ENCODE measurements around the gene ITGAL. TPM values are rescaled to one million over a fixed set of nuclear protein-coding genes. Genes with fewer than 3 reads are reported as not detected.

Gene ITGAL
- total RNA-seq, 1 experiment from 2014 or later: 0.57 TPM

DNA sequence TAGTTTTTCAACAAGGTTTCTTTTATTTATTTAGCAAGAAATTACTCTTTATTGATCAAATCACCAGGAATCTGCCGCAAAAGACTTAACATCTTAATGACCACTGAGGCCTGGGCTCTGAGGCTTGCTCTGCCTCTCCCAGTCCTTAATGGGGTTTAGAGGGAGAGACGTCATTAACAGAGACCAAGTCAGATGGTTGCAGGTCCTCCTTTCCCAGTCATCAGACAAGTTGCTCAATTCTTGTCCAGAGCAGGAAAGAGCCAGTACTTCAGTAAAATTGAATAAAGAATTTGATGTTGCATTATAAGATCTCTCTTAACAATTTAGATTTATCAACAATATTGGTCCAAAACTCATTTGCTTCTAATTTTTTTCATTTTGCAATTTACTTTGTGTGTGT, 28.9 kb upstream of the ITGAL start:
- CTCF ChIA-PET: interaction anchor here (0.7 kb wide), 1 partner anchor 14 kb away, joined by 4 read pairs; the partner anchor contains the start of gene DCTPP1
- H3K27me3 Mint-ChIP-seq (ENCODE audit: insufficient read depth, unreplicated experiment): no peaks in the 10 kb centered on the region
- Histone ChIP-seq H3K36me3 (ENCODE audit: control insufficient read depth, insufficient read depth, low read length) (peaks cover 8% of the 10 kb centered on the region; the same call in 1 of the 2 replicates), H3K9me3 (no peaks in the 10 kb centered on the region), H3K4me3 (ENCODE audit: low read depth, low read length) (no peak overlapping the region), H3K4me1 (peaks cover 29% of the 10 kb centered on the region), H3K27me3 (replicated peaks; ENCODE audit: control insufficient read depth, insufficient read depth, low read length) (no peaks in the 10 kb centered on the region)
- H3K4me1 Mint-ChIP-seq (ENCODE audit: low read depth, unreplicated experiment): peaks cover 13% of the 10 kb centered on the region
- intact Hi-C loops (cut with micrococcal nuclease; ENCODE audit: unreplicated experiment): no loop called here
- POLR2A ChIA-PET: no interaction called here
- BruUV-seq (replicated peaks): no TSS peak
- peaks cover 41% of the 10 kb centered on the region for H3K36me3 Mint-ChIP-seq (ENCODE audit: insufficient read depth, unreplicated experiment)
- peak overlapping the region; percentile 87 for H3K4me3 Mint-ChIP-seq (ENCODE audit: unreplicated experiment)
- H3K27ac Mint-ChIP-seq (ENCODE audit: unreplicated experiment): no peak overlapping the region
- TF ChIP-seq CTCF (IDR thresholded peaks at IDR 0.05; ENCODE audit: insufficient read depth in 1 of 2, low read depth in 1 of 2, low read length in 1 of 2, severe bottlenecking in 1 of 2, unreplicated experiment in 1 of 2): no peak
- no peaks in the 10 kb centered on the region for H3K9me3 Mint-ChIP-seq (ENCODE audit: unreplicated experiment)
- no peak for DNase-seq

- intact Hi-C loops (cut with micrococcal nuclease; ENCODE audit: unreplicated experiment): no loop called here
- peak overlapping the region; percentile 87 for H3K4me3 Mint-ChIP-seq (ENCODE audit: unreplicated experiment)
- no peaks in the 10 kb centered on the region for H3K9me3 ChIP-seq
- no peaks in the 10 kb centered on the region for H3K27me3 Mint-ChIP-seq (ENCODE audit: insufficient read depth, unreplicated experiment)
- H3K36me3 ChIP-seq (ENCODE audit: control insufficient read depth, insufficient read depth, low read length): peaks cover 8% of the 10 kb centered on the region; the same call in 1 of the 2 replicates
- POLR2A ChIA-PET: interaction anchor here (0.5 to 1.8 kb wide), 2 partner anchors 27 to 85 kb away, joined by 4 to 5 read pairs; no protein-coding TSS in a partner anchor
- peak overlapping the region; percentile 39 for H3K27ac Mint-ChIP-seq (ENCODE audit: unreplicated experiment)
- CTCF ChIA-PET: interaction anchor here (2.7 kb wide), 1 partner anchor 15 kb away, joined by 17 read pairs; the partner anchor contains the start of gene DCTPP1
- H3K9me3 Mint-ChIP-seq (ENCODE audit: unreplicated experiment): no peaks in the 10 kb centered on the region
- no peak for TF ChIP-seq CTCF (IDR thresholded peaks at IDR 0.05; ENCODE audit: insufficient read depth in 1 of 2, low read depth in 1 of 2, low read length in 1 of 2, severe bottlenecking in 1 of 2, unreplicated experiment in 1 of 2)
- peaks cover 13% of the 10 kb centered on the region for H3K4me1 Mint-ChIP-seq (ENCODE audit: low read depth, unreplicated experiment)
- no peaks in the 10 kb centered on the region for H3K27me3 ChIP-seq (replicated peaks; ENCODE audit: control insufficient read depth, insufficient read depth, low read length)
- H3K4me3 ChIP-seq (ENCODE audit: low read depth, low read length): peak overlapping the region; percentile 80
- DNase-seq: no peak
- peaks cover 41% of the 10 kb centered on the region for H3K36me3 Mint-ChIP-seq (ENCODE audit: insufficient read depth, unreplicated experiment)
- peaks cover 29% of the 10 kb centered on the region for H3K4me1 ChIP-seq
- BruUV-seq (replicated peaks): TSS peak; percentile 73
Observed at GRCh38 chr16:30444231-30445148, 28.1 kb upstream of the ITGAL start.

DNA sequence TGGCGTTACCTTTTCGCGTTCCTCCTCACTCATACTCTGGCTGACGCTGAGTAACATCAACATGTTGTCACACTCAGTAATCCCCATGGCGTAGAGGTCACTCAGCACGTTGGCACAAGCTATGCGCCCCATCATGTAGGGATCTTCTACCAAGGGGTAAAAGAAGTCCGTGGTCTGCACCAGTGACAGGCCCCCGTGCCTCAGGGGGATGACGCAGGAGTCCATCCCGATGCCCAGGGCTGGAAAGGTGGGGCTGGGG, 27.5 kb upstream of the ITGAL start:
- H3K27me3 ChIP-seq (replicated peaks; ENCODE audit: control insufficient read depth, insufficient read depth, low read length): no peaks in the 10 kb centered on the region
- peaks cover 41% of the 10 kb centered on the region for H3K36me3 Mint-ChIP-seq (ENCODE audit: insufficient read depth, unreplicated experiment)

More for the DNA sequence above, 27.5 kb upstream of the ITGAL start:
- Histone ChIP-seq H3K4me3 (ENCODE audit: low read depth, low read length) (peak overlapping the region; percentile 80), H3K9me3 (no peaks in the 10 kb centered on the region), H3K36me3 (ENCODE audit: control insufficient read depth, insufficient read depth, low read length) (peaks cover 8% of the 10 kb centered on the region; the same call in 1 of the 2 replicates), H3K4me1 (peaks cover 29% of the 10 kb centered on the region)
- ChIA-PET POLR2A (interaction anchor here (0.5 to 1.8 kb wide), 2 partner anchors 27 to 84 kb away, joined by 4 to 5 read pairs; no protein-coding TSS in a partner anchor), CTCF (interaction anchor here (2.7 kb wide), 1 partner anchor 15 kb away, joined by 17 read pairs; the partner anchor contains the start of gene DCTPP1)
- TF ChIP-seq CTCF (IDR thresholded peaks at IDR 0.05; ENCODE audit: insufficient read depth in 1 of 2, low read depth in 1 of 2, low read length in 1 of 2, severe bottlenecking in 1 of 2, unreplicated experiment in 1 of 2): no peak
- Mint-ChIP-seq H3K27ac (ENCODE audit: unreplicated experiment) (peak overlapping the region; percentile 39), H3K9me3 (ENCODE audit: unreplicated experiment) (no peaks in the 10 kb centered on the region), H3K27me3 (ENCODE audit: insufficient read depth, unreplicated experiment) (no peaks in the 10 kb centered on the region), H3K4me3 (ENCODE audit: unreplicated experiment) (peak overlapping the region; percentile 87), H3K4me1 (ENCODE audit: low read depth, unreplicated experiment) (peaks cover 13% of the 10 kb centered on the region)
- no peak for DNase-seq
- no TSS peak for BruUV-seq (replicated peaks)
- intact Hi-C loops (cut with micrococcal nuclease; ENCODE audit: unreplicated experiment): no loop called here
